Measurements from ENCODE around the gene RNF150. TPM values are rescaled to one million over a fixed set of nuclear protein-coding genes. Genes with fewer than 3 reads are reported as not detected.

RNF150 gene
- total and polyA plus RNA-seq, 2 of the 8 experiments (the other 6 are each of a cell fraction or from before 2014, with no cell fraction given) = 3.4 to 4.8 TPM

DNA sequence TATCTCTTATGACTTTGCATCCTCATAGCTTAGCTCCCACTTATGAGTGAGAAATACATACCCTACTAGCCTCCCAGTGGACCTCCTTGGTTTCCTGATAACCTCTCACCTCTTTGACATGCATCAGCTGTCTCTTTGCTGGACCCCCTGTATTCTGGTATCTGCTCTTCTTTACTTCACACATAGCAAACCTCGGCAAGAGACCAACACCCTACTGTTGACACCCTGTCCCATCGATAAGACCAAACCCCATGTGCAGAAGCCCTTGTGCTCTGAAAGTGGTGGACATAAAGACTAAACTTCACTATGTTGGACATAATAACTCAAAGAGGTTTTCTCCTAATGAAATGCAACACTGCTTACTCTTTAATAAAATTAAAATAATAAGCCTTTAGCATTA is 75.7 kb downstream of the RNF150 start (continued):
- TF ChIP-seq, protein P1, sequence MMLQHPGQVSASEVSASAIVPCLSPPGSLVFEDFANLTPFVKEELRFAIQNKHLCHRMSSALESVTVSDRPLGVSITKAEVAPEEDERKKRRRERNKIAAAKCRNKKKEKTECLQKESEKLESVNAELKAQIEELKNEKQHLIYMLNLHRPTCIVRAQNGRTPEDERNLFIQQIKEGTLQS (IDR thresholded peaks at IDR 0.05; ENCODE audit: insufficient read depth, low read depth, low read length) = no peak

All from H1 (cell line).